GM21723 (cell line): ENCODE data around the gene ACSF3.
"Not testable (repeated sequence)": the region's sequence is repeated elsewhere in the genome, so short reads cannot be mapped to it uniquely, and the experiment has no call there.

Experiments used
- ATAC-seq: cut with Tn5 transposase; IDR thresholded peaks from one replicate; pipeline ENCODE4 v1.9.1; 2021; ENCODE audit warnings: mild to moderate bottlenecking, moderate library complexity; ENCODE audit not compliant: unreplicated experiment

Gene ACSF3

GRCh38 chr16:89072548-89073130 lies 21.0 kb upstream of the ACSF3 start:
- no peak for ATAC-seq

GRCh38 chr16:89073346-89074071 lies 20.1 kb upstream of the ACSF3 start:
- no peak for ATAC-seq

- not testable (repeated sequence) for ATAC-seq
These were observed 19.5 kb upstream of the ACSF3 start for GRCh38 chr16:89074072-89074674.

- no peak for ATAC-seq
These were observed 18.6 kb upstream of the ACSF3 start for GRCh38 chr16:89074803-89075688.

- no peak for ATAC-seq
These were observed 17.5 kb upstream of the ACSF3 start for GRCh38 chr16:89076159-89076558.

- no peak for ATAC-seq
These were observed 16.6 kb upstream of the ACSF3 start for GRCh38 chr16:89077076-89077475.

- no peak for ATAC-seq
These were observed 15.5 kb upstream of the ACSF3 start for GRCh38 chr16:89078172-89078571.

GRCh38 chr16:89079434-89079980 lies 14.1 kb upstream of the ACSF3 start:
- ATAC-seq: no peak

GRCh38 chr16:89080196-89080853 lies 13.3 kb upstream of the ACSF3 start:
- no peak for ATAC-seq

GRCh38 chr16:89081556-89081955 lies 12.1 kb upstream of the ACSF3 start:
- no peak for ATAC-seq

- ATAC-seq: no peak
These were observed 9.2 kb upstream of the ACSF3 start for GRCh38 chr16:89084411-89084810.

- no peak for ATAC-seq
These were observed 8.6 kb upstream of the ACSF3 start for GRCh38 chr16:89084814-89085612.

GRCh38 chr16:89085755-89086154 lies 7.9 kb upstream of the ACSF3 start:
- no peak for ATAC-seq

- no peak for ATAC-seq
These were observed 5.6 kb upstream of the ACSF3 start for GRCh38 chr16:89087922-89088497.

- ATAC-seq: no peak
These were observed 4.5 kb upstream of the ACSF3 start for GRCh38 chr16:89089120-89089519.

GRCh38 chr16:89090182-89090630 lies 3.4 kb upstream of the ACSF3 start:
- ATAC-seq: no peak

- no peak for ATAC-seq
These were observed 2.8 kb upstream of the ACSF3 start for GRCh38 chr16:89090669-89091426.

- ATAC-seq: no peak
These were observed 1.6 kb upstream of the ACSF3 start for GRCh38 chr16:89092013-89092412.

- ATAC-seq: not testable (repeated sequence)
These were observed 425 bp upstream of the ACSF3 start for GRCh38 chr16:89093252-89093601.
